AG09309 (cell line): ENCODE data around the gene RRP36.

Experiments
- DNase-seq: peaks from one replicate; pipeline ENCODE4 v3.0.0-alpha.2; 2010; ENCODE audit warnings: low read depth
- H3K4me3 ChIP-seq: 2 replicates; pipeline ENCODE4 v1.5.1; 2011; ENCODE audit warnings: mild to moderate bottlenecking, low read depth, low read length, moderate library complexity; ENCODE audit not compliant: control insufficient read depth
- TF ChIP-seq, protein P1 (sequence below): IDR thresholded peaks from 2 replicates; pipeline ENCODE4 v1.5.1; 2011; ENCODE audit warnings: mild to moderate bottlenecking, low read depth, low read length, inconsistent platforms; ENCODE audit not compliant: insufficient read depth, control insufficient read depth; ENCODE audit errors: missing control alignments

The RRP36 gene

DNA sequence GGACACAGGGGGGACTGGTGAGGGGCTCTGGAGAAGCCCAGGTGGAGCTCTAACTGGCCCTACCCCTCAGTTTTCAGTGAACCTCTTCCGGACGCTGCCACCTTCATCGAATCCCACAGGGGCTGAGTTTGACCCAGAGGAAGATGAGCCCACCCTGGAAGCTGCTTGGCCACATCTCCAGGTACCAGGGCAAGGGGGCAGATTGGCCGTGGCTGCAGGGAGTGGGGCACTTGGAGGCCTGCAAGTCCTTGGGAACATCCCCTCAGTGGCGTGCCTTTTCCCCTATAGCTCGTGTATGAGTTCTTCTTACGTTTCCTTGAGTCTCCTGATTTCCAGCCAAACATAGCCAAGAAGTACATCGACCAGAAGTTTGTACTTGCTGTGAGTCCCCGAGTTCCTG, 14.3 kb upstream of the RRP36 start:
- TF ChIP-seq, protein P1, sequence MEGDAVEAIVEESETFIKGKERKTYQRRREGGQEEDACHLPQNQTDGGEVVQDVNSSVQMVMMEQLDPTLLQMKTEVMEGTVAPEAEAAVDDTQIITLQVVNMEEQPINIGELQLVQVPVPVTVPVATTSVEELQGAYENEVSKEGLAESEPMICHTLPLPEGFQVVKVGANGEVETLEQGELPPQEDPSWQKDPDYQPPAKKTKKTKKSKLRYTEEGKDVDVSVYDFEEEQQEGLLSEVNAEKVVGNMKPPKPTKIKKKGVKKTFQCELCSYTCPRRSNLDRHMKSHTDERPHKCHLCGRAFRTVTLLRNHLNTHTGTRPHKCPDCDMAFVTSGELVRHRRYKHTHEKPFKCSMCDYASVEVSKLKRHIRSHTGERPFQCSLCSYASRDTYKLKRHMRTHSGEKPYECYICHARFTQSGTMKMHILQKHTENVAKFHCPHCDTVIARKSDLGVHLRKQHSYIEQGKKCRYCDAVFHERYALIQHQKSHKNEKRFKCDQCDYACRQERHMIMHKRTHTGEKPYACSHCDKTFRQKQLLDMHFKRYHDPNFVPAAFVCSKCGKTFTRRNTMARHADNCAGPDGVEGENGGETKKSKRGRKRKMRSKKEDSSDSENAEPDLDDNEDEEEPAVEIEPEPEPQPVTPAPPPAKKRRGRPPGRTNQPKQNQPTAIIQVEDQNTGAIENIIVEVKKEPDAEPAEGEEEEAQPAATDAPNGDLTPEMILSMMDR = no peak
- no peak for DNase-seq
- H3K4me3 ChIP-seq = no peak overlapping the region

DNA sequence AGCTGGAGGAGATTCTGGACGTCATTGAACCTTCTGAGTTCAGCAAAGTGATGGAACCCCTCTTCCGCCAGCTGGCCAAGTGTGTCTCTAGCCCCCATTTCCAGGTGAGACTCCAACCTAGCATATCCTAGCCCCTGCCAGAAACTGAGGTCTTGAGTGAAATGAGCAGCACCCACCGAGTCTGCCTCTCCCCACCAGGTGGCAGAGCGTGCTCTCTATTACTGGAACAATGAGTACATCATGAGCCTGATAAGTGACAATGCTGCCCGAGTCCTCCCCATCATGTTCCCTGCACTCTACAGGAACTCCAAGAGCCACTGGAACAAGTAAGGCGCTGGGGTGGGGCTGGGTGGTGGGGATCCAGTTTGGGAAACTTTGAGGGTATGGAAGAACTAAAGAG, 12.3 kb upstream of the RRP36 start:
- TF ChIP-seq, protein P1 = peak; percentile 42
- no peak for DNase-seq
- no peak overlapping the region for H3K4me3 ChIP-seq

DNA sequence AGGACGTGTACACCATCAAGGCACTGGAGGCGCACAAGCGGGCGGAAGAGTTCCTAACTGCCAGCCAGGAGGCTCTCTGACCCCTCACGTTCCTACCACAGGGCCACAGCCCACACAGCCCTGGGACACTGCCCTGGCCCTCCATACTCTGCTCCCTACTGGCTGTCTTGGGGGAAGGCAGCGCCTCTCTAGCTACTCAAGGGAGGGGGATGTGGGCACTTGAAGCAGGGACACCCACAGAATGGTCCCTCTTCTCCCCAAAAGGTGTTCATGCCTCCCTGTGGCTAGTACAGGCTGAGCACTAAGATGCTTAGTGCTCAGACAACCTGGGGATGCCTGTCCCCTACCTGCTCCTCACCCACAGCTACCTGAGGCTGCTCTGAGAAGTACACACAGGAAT, 10.2 kb upstream of the RRP36 start:
- H3K4me3 ChIP-seq = no peak overlapping the region
- no peak for DNase-seq
- TF ChIP-seq, protein P1 = no peak

DNA sequence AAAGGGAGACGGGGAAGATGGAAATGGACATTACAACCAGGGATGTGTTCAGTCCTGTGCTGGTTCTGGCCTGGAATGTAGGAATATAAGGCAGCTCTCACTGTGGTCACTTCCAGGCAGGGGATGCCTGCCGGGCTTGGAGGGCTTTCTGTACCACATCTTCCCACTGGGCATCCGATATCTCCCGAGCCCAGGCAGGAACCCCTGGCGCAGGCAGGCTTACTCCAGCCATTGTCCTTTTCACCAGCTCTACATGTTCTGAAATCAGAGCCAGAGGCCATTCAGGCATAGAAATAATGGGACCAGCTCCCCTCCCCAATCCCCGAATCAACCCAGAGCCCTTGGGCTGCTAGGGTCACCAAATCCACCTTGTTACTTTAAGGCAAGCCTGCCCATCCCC, 9.1 kb upstream of the RRP36 start:
- DNase-seq = no peak
- TF ChIP-seq, protein P1 = no peak
- H3K4me3 ChIP-seq = peak overlapping the region; percentile 92

DNA sequence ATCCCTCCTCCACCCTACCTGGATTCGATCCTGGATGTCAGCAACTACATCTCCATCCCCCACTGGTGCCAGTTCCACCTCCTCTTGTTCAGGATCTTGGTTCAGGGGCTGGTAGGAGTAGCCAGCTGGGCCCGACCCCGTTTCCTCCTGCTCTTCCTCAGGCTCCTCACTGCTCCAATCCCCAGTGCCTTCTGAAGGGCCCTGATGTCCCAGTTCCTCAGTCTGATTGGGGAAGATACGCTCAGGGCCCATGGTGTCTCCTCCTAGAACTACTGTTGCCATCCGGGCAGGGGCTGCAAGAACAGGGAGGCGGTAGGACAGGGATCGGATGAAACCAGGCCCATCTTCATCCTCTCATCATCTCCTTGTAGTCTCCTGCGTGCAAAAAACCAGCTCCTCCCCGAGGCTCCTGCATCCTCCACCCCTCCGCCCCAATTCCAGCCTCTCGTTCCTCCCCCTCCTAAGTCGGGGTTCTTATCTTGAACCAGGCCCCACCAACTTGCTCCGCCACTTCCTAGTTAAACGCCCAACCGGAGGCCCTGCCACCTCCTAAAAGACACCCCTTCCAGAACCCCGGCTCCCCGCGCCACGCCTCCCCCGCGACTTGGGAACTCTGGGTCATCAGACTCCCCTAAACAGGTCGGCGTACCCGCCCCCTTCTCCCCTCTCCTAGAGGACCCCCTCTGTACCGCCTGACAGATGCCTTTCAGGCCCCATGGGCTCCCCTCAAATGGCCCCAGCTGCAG, 8.2 kb upstream of the RRP36 start:
- peak overlapping the region; percentile 92 for H3K4me3 ChIP-seq
- TF ChIP-seq, protein P1 = no peak
- no peak for DNase-seq

DNA sequence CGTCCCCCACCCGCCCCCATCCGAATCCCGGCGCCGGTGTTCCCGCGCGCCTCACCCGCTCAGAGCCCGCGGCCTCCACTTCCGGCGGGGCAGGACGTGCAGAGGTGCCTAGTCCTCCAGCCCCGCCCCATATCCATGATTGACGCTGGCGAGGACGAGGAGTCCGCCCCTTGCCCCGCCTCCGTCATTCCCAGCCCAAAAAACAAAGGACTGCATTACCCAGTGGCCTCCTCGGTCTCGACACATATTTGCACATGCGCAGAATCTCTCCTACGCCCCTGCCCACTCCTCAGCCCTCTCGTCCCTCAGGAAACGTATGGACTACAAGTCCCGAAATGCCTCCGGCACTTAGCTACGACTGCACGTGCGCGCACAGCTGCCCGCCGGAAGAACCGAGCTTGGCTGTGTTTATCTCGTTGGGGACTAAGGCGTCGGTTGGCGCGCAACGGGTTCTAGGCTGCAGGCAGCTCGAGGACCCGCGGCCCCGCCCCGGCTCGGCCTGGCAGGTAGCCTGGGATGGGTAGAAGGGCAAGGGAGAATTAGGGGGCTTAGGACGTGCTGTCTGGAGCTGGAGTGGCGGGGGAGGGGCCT, 7.5 kb upstream of the RRP36 start, which contains the start of the genes KLHDC3 and MEA1:
Gene KLHDC3, plus strand, starts transcription at position 407 of the 591 bp plus-strand sequence. CDS start 2,944 bp downstream, outside the sequence.
Gene MEA1, minus strand, starts transcription at position 104 of the 591 bp plus-strand sequence. CDS start 133 bp downstream, outside the sequence.
- peak; percentile 99 for DNase-seq
- H3K4me3 ChIP-seq = peak within 1 kb of the TSS; percentile 92
- TF ChIP-seq, protein P1 = no peak
